Endothelial cell (in vitro differentiated cells): ENCODE data around the gene ST6GALNAC4. TPM values are rescaled to one million over a fixed set of nuclear protein-coding genes. Genes with fewer than 3 reads are reported as not detected.

Experiments
- DNase-seq: peaks from one replicate; pipeline ENCODE4 v3.0.0; 2021; ENCODE audit warnings: low spot score
- H3K27ac Mint-ChIP-seq: one replicate; pipeline ENCODE4 v1.8.0; 2021; ENCODE audit warnings: mixed read lengths, inconsistent platforms; ENCODE audit not compliant: unreplicated experiment
- H3K27me3 Mint-ChIP-seq: one replicate; pipeline ENCODE4 v1.8.0; 2021; ENCODE audit warnings: mild to moderate bottlenecking, moderate library complexity, mixed read lengths, inconsistent platforms; ENCODE audit not compliant: unreplicated experiment
- H3K36me3 Mint-ChIP-seq: one replicate; pipeline ENCODE4 v1.8.0; 2021; ENCODE audit warnings: mild to moderate bottlenecking, low read depth, mixed read lengths, inconsistent platforms; ENCODE audit not compliant: unreplicated experiment
- H3K4me1 Mint-ChIP-seq: one replicate; pipeline ENCODE4 v1.8.0; 2021; ENCODE audit warnings: mild to moderate bottlenecking, mixed read lengths, inconsistent platforms; ENCODE audit not compliant: unreplicated experiment
- H3K4me3 Mint-ChIP-seq: one replicate; pipeline ENCODE4 v1.8.0; 2021; ENCODE audit warnings: mild to moderate bottlenecking, mixed read lengths, inconsistent platforms; ENCODE audit not compliant: unreplicated experiment
- H3K9me3 Mint-ChIP-seq: one replicate; pipeline ENCODE4 v1.8.0; 2021; ENCODE audit warnings: mixed read lengths, inconsistent platforms; ENCODE audit not compliant: unreplicated experiment
- CTCF ChIP-seq: fragments of 200-600 bp; sonication (generic); IDR thresholded peaks from one replicate; pipeline ENCODE4 v1.5.0; 2021; ENCODE audit warnings: antibody characterized with exemption; ENCODE audit not compliant: unreplicated experiment
- total RNA-seq: library from RNA; stranded (reverse); fragmentation: NEBNext Ultra II Directional; extraction: Animal tissue kit (Norgen Biotek cat#: 25700); gene quantifications from one replicate; pipeline ENCODE4 v1.2.1, GENCODE V29; 2021; ENCODE audit not compliant: unreplicated experiment

Gene ST6GALNAC4
- total RNA-seq, 1 donor from 2014 or later = 25.0 TPM

GRCh38 chr9:127947841-127948710 is 31.2 kb upstream of the ST6GALNAC4 start:
- TF ChIP-seq CTCF = no peak
- Mint-ChIP-seq H3K27me3 (peaks cover 6% of the 10 kb centered on the region), H3K9me3 (no peaks in the 10 kb centered on the region), H3K4me3 (no peak overlapping the region), H3K4me1 (no peaks in the 10 kb centered on the region), H3K36me3 (no peaks in the 10 kb centered on the region), H3K27ac (no peak overlapping the region)
- DNase-seq = no peak

- Mint-ChIP-seq H3K4me1 (peaks cover 3% of the 10 kb centered on the region), H3K27ac (peak overlapping the region; percentile 42), H3K9me3 (no peaks in the 10 kb centered on the region), H3K4me3 (no peak overlapping the region), H3K27me3 (peaks cover 10% of the 10 kb centered on the region), H3K36me3 (no peaks in the 10 kb centered on the region)
- DNase-seq = no peak
- TF ChIP-seq CTCF = no peak
These were observed 29.9 kb upstream of the ST6GALNAC4 start for GRCh38 chr9:127946728-127947127.

GRCh38 chr9:127945942-127946341 is 29.1 kb upstream of the ST6GALNAC4 start:
- no peak overlapping the region for H3K27ac Mint-ChIP-seq
- no peak for DNase-seq
- H3K9me3 Mint-ChIP-seq = no peaks in the 10 kb centered on the region
- H3K27me3 Mint-ChIP-seq = peaks cover 11% of the 10 kb centered on the region
- no peaks in the 10 kb centered on the region for H3K36me3 Mint-ChIP-seq
- TF ChIP-seq CTCF = no peak
- H3K4me1 Mint-ChIP-seq = peaks cover 3% of the 10 kb centered on the region
- no peak overlapping the region for H3K4me3 Mint-ChIP-seq

GRCh38 chr9:127945338-127945737 is 28.5 kb upstream of the ST6GALNAC4 start:
- no peak for TF ChIP-seq CTCF

GRCh38 chr9:127944586-127945218 is 27.9 kb upstream of the ST6GALNAC4 start:
- no peak for DNase-seq
- H3K27ac Mint-ChIP-seq = no peak overlapping the region
- no peaks in the 10 kb centered on the region for H3K9me3 Mint-ChIP-seq
- peaks cover 3% of the 10 kb centered on the region for H3K4me1 Mint-ChIP-seq
- H3K36me3 Mint-ChIP-seq = no peaks in the 10 kb centered on the region
- H3K27me3 Mint-ChIP-seq = peaks cover 8% of the 10 kb centered on the region
- TF ChIP-seq CTCF = no peak
- no peak overlapping the region for H3K4me3 Mint-ChIP-seq

More at GRCh38 chr9:127945338-127945737, 28.5 kb upstream of the ST6GALNAC4 start:
- Mint-ChIP-seq H3K4me3 (no peak overlapping the region), H3K9me3 (no peaks in the 10 kb centered on the region), H3K36me3 (no peaks in the 10 kb centered on the region), H3K27me3 (peaks cover 10% of the 10 kb centered on the region), H3K27ac (no peak overlapping the region), H3K4me1 (peaks cover 3% of the 10 kb centered on the region)
- DNase-seq = no peak
